Tibial nerve (tissue), 3 donors: ENCODE data around the gene MSL3B.

Experiments used
- POLR2A ChIP-seq, 2 donors: fragments of 450-650 bp; IDR thresholded peaks; one replicate each; pipeline ENCODE4 v1.6.1; 2017; ENCODE audit warnings: antibody characterized with exemption in 2 of 2, mild to moderate bottlenecking in 2 of 2, moderate library complexity in 2 of 2
- TF ChIP-seq, protein P1 (sequence below), 5 experiments: fragments of 200-600 bp in 3 of 5; fragments of 450-650 bp in 2 of 5; sonication (generic) in 3 of 5; IDR thresholded peaks; one replicate each; pipeline ENCODE4 v1.5.1; 2016 to 2019; ENCODE audit warnings: antibody characterized with exemption in 5 of 5, mild to moderate bottlenecking in 3 of 5, moderate library complexity in 2 of 5

- TF ChIP-seq, protein P1, sequence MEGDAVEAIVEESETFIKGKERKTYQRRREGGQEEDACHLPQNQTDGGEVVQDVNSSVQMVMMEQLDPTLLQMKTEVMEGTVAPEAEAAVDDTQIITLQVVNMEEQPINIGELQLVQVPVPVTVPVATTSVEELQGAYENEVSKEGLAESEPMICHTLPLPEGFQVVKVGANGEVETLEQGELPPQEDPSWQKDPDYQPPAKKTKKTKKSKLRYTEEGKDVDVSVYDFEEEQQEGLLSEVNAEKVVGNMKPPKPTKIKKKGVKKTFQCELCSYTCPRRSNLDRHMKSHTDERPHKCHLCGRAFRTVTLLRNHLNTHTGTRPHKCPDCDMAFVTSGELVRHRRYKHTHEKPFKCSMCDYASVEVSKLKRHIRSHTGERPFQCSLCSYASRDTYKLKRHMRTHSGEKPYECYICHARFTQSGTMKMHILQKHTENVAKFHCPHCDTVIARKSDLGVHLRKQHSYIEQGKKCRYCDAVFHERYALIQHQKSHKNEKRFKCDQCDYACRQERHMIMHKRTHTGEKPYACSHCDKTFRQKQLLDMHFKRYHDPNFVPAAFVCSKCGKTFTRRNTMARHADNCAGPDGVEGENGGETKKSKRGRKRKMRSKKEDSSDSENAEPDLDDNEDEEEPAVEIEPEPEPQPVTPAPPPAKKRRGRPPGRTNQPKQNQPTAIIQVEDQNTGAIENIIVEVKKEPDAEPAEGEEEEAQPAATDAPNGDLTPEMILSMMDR (IDR thresholded peaks at IDR 0.05): no peak
- TF ChIP-seq POLR2A (IDR thresholded peaks at IDR 0.05): no peak
Measured at GRCh38 chr2:233852056-233852455, 16.1 kb downstream of the MSL3B start.
